K562 (cell line): Measurements from ENCODE around the gene NXF1. TPM values are rescaled to one million over a fixed set of nuclear protein-coding genes. Genes with fewer than 3 reads are reported as not detected.

Experiments used
- ATAC-seq: fragments of 200-7000 bp; cut with Tn5 transposase; 3 replicates; pipeline ENCODE4 v1.9.1; 2020; ENCODE audit warnings: moderate library complexity
- BruUV-seq: library from RNA; stranded (reverse); fragments of 400-500 nt; replicated peaks from 2 replicates; lab custom pipeline; 2021; lab: Mats Ljungman, UMichigan
- CTCF ChIA-PET: fragments of 300-600 bp; formaldehyde crosslinking; extraction: SDS; loops from one replicate; lab custom pipeline; 2021; ENCODE audit warnings: low intra/inter-chr PET ratio; lab: Yijun Ruan, JAX
- POLR2A ChIA-PET: fragments of 300-600, 350-650 bp; sonication (Branson Sonifier 250); formaldehyde crosslinking; extraction: SDS; loops from one replicate; lab custom pipeline; 2021; ENCODE audit warnings: antibody characterized with exemption, inconsistent platforms; lab: Yijun Ruan, JAX
- DNase-seq, 4 experiments: peaks; one replicate each; pipeline versions ENCODE4 v3.0.0 to v3.0.0-alpha.2; 2011 to 2018; ENCODE audit warnings: low spot score in 3 of 4, mixed read lengths in 3 of 4; ENCODE audit errors: extremely low read depth in 1 of 4
- FAIRE-seq: peaks from 2 replicates; lab custom pipeline; 2011; peaks lifted over from hg19 to GRCh38; lab: Jason Lieb, UNC
- H2AFZ ChIP-seq: 2 replicates; pipeline ENCODE4 v1.6.0; 2011; ENCODE audit warnings: low read depth, low read length, control low read depth, inconsistent platforms
- H3K27ac ChIP-seq: fragments of 200-600 bp; 3 replicates; pipeline ENCODE4 v1.8.0; 2011; ENCODE audit warnings: low read depth, mild to moderate bottlenecking, control low read depth, inconsistent platforms, low read length, moderate library complexity, mixed read lengths; ENCODE audit errors: extremely low read depth
- H3K27me3 ChIP-seq, 2 experiments: fragments of 300-600 bp in 1 of 2; 2 replicates in 1 of 2; 3 replicates in 1 of 2; pipeline versions ENCODE4 v1.6.0 to v1.8.0; 2011; ENCODE audit warnings: inconsistent platforms in 2 of 2, low read length in 2 of 2, mild to moderate bottlenecking in 1 of 2, mixed read lengths in 1 of 2, moderate library complexity in 1 of 2; ENCODE audit not compliant: control insufficient read depth in 2 of 2, insufficient read depth in 2 of 2
- H3K36me3 ChIP-seq: fragments of 300-600 bp; 3 replicates; pipeline ENCODE4 v1.8.0; 2011; ENCODE audit warnings: mild to moderate bottlenecking, low read length, inconsistent platforms; ENCODE audit not compliant: control insufficient read depth, insufficient read depth
- H3K4me1 ChIP-seq, 2 experiments: fragments of 200-600 bp in 1 of 2; replicated peaks in 1 of 2; 2 replicates in 1 of 2; 3 replicates in 1 of 2; pipeline versions ENCODE4 v1.5.1 to v1.8.0; 2011; ENCODE audit warnings: inconsistent platforms in 2 of 2, low read length in 2 of 2, mild to moderate bottlenecking in 1 of 2, mixed read lengths in 1 of 2, moderate library complexity in 1 of 2; ENCODE audit not compliant: control insufficient read depth in 2 of 2, insufficient read depth in 2 of 2
- H3K4me2 ChIP-seq: 2 replicates; pipeline ENCODE4 v1.6.1; 2011; ENCODE audit warnings: low read length, control low read depth, inconsistent platforms, mixed read lengths; ENCODE audit not compliant: insufficient read depth
- H3K4me3 ChIP-seq: fragments of 200-600 bp; sonication (generic), shearing (Covaris generic); 2 replicates; pipeline ENCODE4 v1.5.1; 2016; ENCODE audit warnings: control low read depth, inconsistent platforms
- H3K79me2 ChIP-seq: fragments of 200-600 bp; 3 replicates; pipeline ENCODE4 v1.8.0; 2011; ENCODE audit warnings: low read length, inconsistent platforms; ENCODE audit not compliant: control insufficient read depth, insufficient read depth
- H3K9ac ChIP-seq, 2 experiments: 2 replicates each; pipeline versions ENCODE4 v1.6.0 to v1.6.1; 2011; ENCODE audit warnings: low read depth in 2 of 2, low read length in 2 of 2, control low read depth in 1 of 2, inconsistent platforms in 1 of 2, mild to moderate bottlenecking in 1 of 2, mixed read lengths in 1 of 2; ENCODE audit not compliant: insufficient read depth in 1 of 2
- H3K9me1 ChIP-seq: one replicate; pipeline ENCODE4 v1.6.0; 2011; ENCODE audit warnings: inconsistent platforms, mild to moderate bottlenecking, low read length, moderate library complexity; ENCODE audit not compliant: control insufficient read depth, insufficient read depth
- H3K9me3 ChIP-seq: replicated peaks from 2 replicates; pipeline ENCODE4 v1.5.1; 2011; ENCODE audit warnings: low read depth, low read length, inconsistent platforms; ENCODE audit not compliant: control insufficient read depth, insufficient read depth
- H4K20me1 ChIP-seq: replicated peaks from 2 replicates; pipeline ENCODE4 v1.6.1; 2011; ENCODE audit warnings: low read length, inconsistent platforms, mixed read lengths; ENCODE audit not compliant: control insufficient read depth, insufficient read depth
- BRD9 ChIP-seq: fragments of 450-650 bp; IDR thresholded peaks from 2 replicates; pipeline ENCODE4 v1.6.1; 2018; ENCODE audit warnings: low read depth; ENCODE audit not compliant: partially characterized antibody
- CBX1 ChIP-seq: sonication (generic); IDR thresholded peaks from 2 replicates; pipeline ENCODE4 v1.6.1; 2016; ENCODE audit warnings: antibody characterized with exemption, low read depth, mild to moderate bottlenecking
- ELF2 ChIP-seq: fragments of 250-450 bp; sonication (Bioruptor Pico); IDR thresholded peaks from 2 replicates; pipeline ENCODE4 v1.5.0; 2021; ENCODE audit warnings: mild to moderate bottlenecking
- ETV5 ChIP-seq: sonication (generic); formaldehyde crosslinking; IDR thresholded peaks from 2 replicates; pipeline ENCODE4 v1.4.0; 2020; ENCODE audit warnings: low read depth, mild to moderate bottlenecking, missing genetic modification reagents
- GMEB1 ChIP-seq: fragments of 250-450 bp; sonication (Bioruptor Pico); IDR thresholded peaks from 2 replicates; pipeline ENCODE4 v1.4.0; 2020; ENCODE audit warnings: mild to moderate bottlenecking
- KHSRP ChIP-seq: fragments of 450-650 bp; IDR thresholded peaks from 2 replicates; pipeline ENCODE4 v1.6.1; 2017
- KLF1 ChIP-seq: fragments of 450-650 bp; IDR thresholded peaks from 2 replicates; pipeline ENCODE4 v1.6.1; 2016; ENCODE audit warnings: missing genetic modification characterization, missing compliant biosample characterization
- LCOR ChIP-seq: sonication (generic); formaldehyde crosslinking; IDR thresholded peaks from 2 replicates; pipeline ENCODE4 v1.8.0; 2022; ENCODE audit warnings: mild to moderate bottlenecking, missing genetic modification reagents
- MTA2 ChIP-seq: fragments of 450-650 bp; IDR thresholded peaks from 2 replicates; pipeline ENCODE4 v1.6.1; 2016; ENCODE audit warnings: low read depth
- PATZ1 ChIP-seq: fragments of 250-450 bp; sonication (Bioruptor Pico); IDR thresholded peaks from 2 replicates; pipeline ENCODE4 v1.5.0; 2020; ENCODE audit warnings: mild to moderate bottlenecking, borderline replicate concordance
- PHF8 ChIP-seq: fragments of 200-600 bp; sonication (generic); IDR thresholded peaks from 2 replicates; pipeline ENCODE4 v1.6.1; 2012; ENCODE audit warnings: mixed run types, mild to moderate bottlenecking, inconsistent platforms, low read length, moderate library complexity, borderline replicate concordance
- POU5F1 ChIP-seq: fragments of 150-350 bp; IDR thresholded peaks from 2 replicates; pipeline ENCODE4 v1.6.1; 2014; ENCODE audit warnings: borderline replicate concordance, low read length, low read depth, mild to moderate bottlenecking; ENCODE audit not compliant: partially characterized antibody
- STAG1 ChIP-seq: sonication (generic); formaldehyde crosslinking; IDR thresholded peaks from 2 replicates; pipeline ENCODE4 v1.5.0; 2020; ENCODE audit warnings: missing genetic modification reagents, borderline replicate concordance
- VEZF1 ChIP-seq: fragments of 200-800 bp; sonication (Bioruptor generic); IDR thresholded peaks from 2 replicates; pipeline ENCODE4 v1.6.1; 2017; ENCODE audit warnings: missing genetic modification characterization, missing compliant biosample characterization
- ZFP91 ChIP-seq: sonication (generic); formaldehyde crosslinking; IDR thresholded peaks from 2 replicates; pipeline ENCODE4 v1.8.0; 2022; ENCODE audit warnings: mild to moderate bottlenecking, missing genetic modification reagents
- ZFX ChIP-seq: sonication (generic); formaldehyde crosslinking; IDR thresholded peaks from 2 replicates; pipeline ENCODE4 v1.8.0; 2022; ENCODE audit warnings: mild to moderate bottlenecking, missing genetic modification reagents, moderate library complexity
- ZNF253 ChIP-seq: fragments of 250-450 bp; sonication (Bioruptor Pico); conservative IDR thresholded peaks from 2 replicates; pipeline ENCODE4 v1.6.1; 2021; ENCODE audit warnings: mild to moderate bottlenecking
- ZNF778 ChIP-seq: fragments of 450-650 bp; formaldehyde crosslinking; IDR thresholded peaks from 2 replicates; pipeline ENCODE4 v1.4.0; 2020; ENCODE audit warnings: mild to moderate bottlenecking, moderate library complexity
- WGBS: fragments of 100-300 bp; shearing (Covaris generic); methylation state at CpG from one replicate; pipeline ENCODE4 v1.1.6; 2016; ENCODE audit warnings: low coverage, mixed read lengths; ENCODE audit not compliant: insufficient coverage; ENCODE audit errors: missing lambda C conversion rate; 5-methylcytosine and 5-hydroxymethylcytosine counted together
- in situ Hi-C: fragments of 300-500 bp; cut with MboI; formaldehyde crosslinking; loops from 4 replicates; pipeline ENCODE4 v1.15.0; 2018; ENCODE audit warnings: inconsistent platforms, mixed read lengths
- intact Hi-C: fragments of 100-400 bp; cut with micrococcal nuclease; formaldehyde crosslinking; loops from 2 replicates; pipeline ENCODE4 v1.14.2; 2022
- polyA plus RNA-seq, 8 experiments: library from polyadenylated mRNA; depleted of rRNA in 4 of 8; stranded (reverse) in 5 of 8; unstranded in 3 of 8; fragments of >200 nt; fragmentation: Nextera tagmentation in 2 of 8; fragmentation: Illumina TruSeq in 1 of 8; extraction: Ambion mirVana in 2 of 8; extraction: Trizol in 1 of 8; gene quantifications; 2 replicates each; pipeline versions ENCODE4 v1.2.1 to v1.2.3, GENCODE V29; 2011 to 2014; ENCODE audit warnings: inconsistent platforms in 1 of 8, missing spikeins in 1 of 8
- total RNA-seq, 7 experiments: library from RNA; depleted of rRNA in 6 of 7; stranded (reverse); fragments of >200 nt in 6 of 7; fragmentation: Illumina TruSeq in 2 of 7; extraction: Trizol in 2 of 7; gene quantifications; 2 replicates each; pipeline versions ENCODE4 v1.2.1 to v1.2.3, GENCODE V29; 2011 to 2021; ENCODE audit warnings: low replicate concordance in 1 of 7

The NXF1 gene
- total and polyA plus RNA-seq, 9 of the 15 experiments (the other 6 are each of a cell fraction or from before 2014, with no cell fraction given): 18.1 to 98.3 (median 35.8) TPM

GRCh38 chr11:62801071-62801470 is 4.2 kb downstream of the NXF1 start:
- BruUV-seq: no TSS peak
- no peak overlapping the region for H3K4me2 ChIP-seq
- POLR2A ChIA-PET: interaction anchor here (0.6 to 5.5 kb wide), 9 partner anchors 10 to 243 kb away, joined by 3 to 116 read pairs (median 4); partner anchors contain the start of genes TMEM179B, TMEM223, TUT1 and WDR74
- H4K20me1 ChIP-seq: peaks cover 9% of the 10 kb centered on the region; the same call in 1 of the 2 replicates
- no peak overlapping the region for H3K27ac ChIP-seq
- 85% methylated on average over 4 of the region's 4 CpGs for whole genome bisulfite sequencing
- peaks cover 3 to 10% of the 10 kb centered on the region in 2 experiments; a peak in 4 of 5 replicates for H3K4me1 ChIP-seq
- DNase-seq (no peak), ATAC-seq (no peak), FAIRE-seq (no peak)
- H3K79me2 ChIP-seq: peaks cover 26% of the 10 kb centered on the region
- peaks cover 75% of the 10 kb centered on the region for H3K36me3 ChIP-seq
- H3K9me3 ChIP-seq: no peaks in the 10 kb centered on the region
- no peak overlapping the region for H3K9ac ChIP-seq
- no peak overlapping the region for H2AFZ ChIP-seq
- no peaks in the 10 kb centered on the region for H3K9me1 ChIP-seq
- intact Hi-C loops (no loop called here), in situ Hi-C loops (no loop called here)
- H3K4me3 ChIP-seq: no peak overlapping the region
- H3K27me3 ChIP-seq: no peaks in the 10 kb centered on the region
- CTCF ChIA-PET: no interaction called here
- no peak for TF ChIP-seq BRD9
- TF ChIP-seq GMEB1: no peak
- no peak for TF ChIP-seq CBX1
- TF ChIP-seq ELF2 (CRISPR knock-in tag): no peak
- TF ChIP-seq VEZF1 (CRISPR knock-in tag): no peak
- TF ChIP-seq ETV5 (CRISPR knock-in tag): no peak
- TF ChIP-seq KHSRP: no peak
- no peak for TF ChIP-seq POU5F1
- no peak for TF ChIP-seq PATZ1 (CRISPR knock-in tag)
- TF ChIP-seq ZNF253: no peak
- TF ChIP-seq MTA2: no peak
- no peak for TF ChIP-seq LCOR (CRISPR knock-in tag)
- TF ChIP-seq ZFX: no peak
- no peak for TF ChIP-seq ZFP91 (CRISPR knock-in tag)
- no peak for TF ChIP-seq ZNF778 (CRISPR knock-in tag)
- TF ChIP-seq PHF8: no peak
- no peak for TF ChIP-seq KLF1 (tag)
- TF ChIP-seq STAG1 (CRISPR knock-in tag): no peak
